ENCODE results near the gene ZNF76. TPM values are rescaled to one million over a fixed set of nuclear protein-coding genes. Genes with fewer than 3 reads are reported as not detected.

ZNF76 gene
- total RNA-seq, 2 experiments from 2014 or later, result 46.1 to 53.4 TPM

DNA sequence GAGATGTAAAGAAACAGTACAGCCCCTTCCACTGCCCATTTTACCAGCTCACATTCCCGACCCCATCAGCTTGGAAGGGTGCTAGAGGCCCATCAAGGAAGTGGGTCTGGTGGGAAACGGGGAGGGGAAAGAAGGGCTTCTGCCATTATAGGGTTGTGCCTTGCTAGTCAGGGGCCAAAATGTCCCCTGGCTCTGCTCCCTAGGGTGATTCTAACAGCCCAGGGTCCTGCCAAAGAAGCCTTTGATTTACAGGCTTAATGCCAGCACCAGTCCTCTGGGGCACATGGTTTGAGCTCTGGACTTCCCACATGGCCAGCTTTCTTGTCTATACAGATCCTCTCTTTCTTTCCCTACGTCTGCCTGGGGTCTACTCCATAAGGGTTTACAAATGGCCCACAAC lies 10.6 kb upstream of the ZNF76 start:
- H3K27me3 Mint-ChIP-seq, result no peaks in the 10 kb centered on the region

DNA sequence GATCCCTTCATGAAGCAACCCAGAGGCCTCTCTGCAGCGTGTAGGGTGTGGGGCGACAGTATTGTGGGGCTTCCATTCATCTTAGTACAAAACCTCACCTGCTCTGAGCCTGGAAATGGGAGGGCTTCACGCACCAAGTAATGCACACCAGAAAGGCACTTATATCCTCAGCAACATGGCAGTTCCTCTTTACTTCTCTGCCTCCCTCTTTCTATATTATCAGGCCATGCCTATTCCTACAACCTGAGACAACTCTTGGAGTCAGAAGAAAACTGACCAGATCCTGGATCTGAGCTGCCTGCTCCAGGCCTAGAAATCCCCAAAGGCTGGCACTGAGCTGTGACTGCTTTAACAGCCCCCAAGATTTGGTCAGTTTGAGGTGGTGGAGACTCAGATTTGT lies 7.6 kb upstream of the ZNF76 start:
- no peaks in the 10 kb centered on the region for H3K9me3 Mint-ChIP-seq
- POLR2A ChIA-PET, result no interaction called here
- ATAC-seq (ENCODE audit: poor library complexity), result no peak
- TF ChIP-seq, protein P1, sequence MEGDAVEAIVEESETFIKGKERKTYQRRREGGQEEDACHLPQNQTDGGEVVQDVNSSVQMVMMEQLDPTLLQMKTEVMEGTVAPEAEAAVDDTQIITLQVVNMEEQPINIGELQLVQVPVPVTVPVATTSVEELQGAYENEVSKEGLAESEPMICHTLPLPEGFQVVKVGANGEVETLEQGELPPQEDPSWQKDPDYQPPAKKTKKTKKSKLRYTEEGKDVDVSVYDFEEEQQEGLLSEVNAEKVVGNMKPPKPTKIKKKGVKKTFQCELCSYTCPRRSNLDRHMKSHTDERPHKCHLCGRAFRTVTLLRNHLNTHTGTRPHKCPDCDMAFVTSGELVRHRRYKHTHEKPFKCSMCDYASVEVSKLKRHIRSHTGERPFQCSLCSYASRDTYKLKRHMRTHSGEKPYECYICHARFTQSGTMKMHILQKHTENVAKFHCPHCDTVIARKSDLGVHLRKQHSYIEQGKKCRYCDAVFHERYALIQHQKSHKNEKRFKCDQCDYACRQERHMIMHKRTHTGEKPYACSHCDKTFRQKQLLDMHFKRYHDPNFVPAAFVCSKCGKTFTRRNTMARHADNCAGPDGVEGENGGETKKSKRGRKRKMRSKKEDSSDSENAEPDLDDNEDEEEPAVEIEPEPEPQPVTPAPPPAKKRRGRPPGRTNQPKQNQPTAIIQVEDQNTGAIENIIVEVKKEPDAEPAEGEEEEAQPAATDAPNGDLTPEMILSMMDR (IDR thresholded peaks at IDR 0.05), result no peak
- Histone ChIP-seq H3K36me3 (ENCODE audit: insufficient read depth, low read length) (no peaks in the 10 kb centered on the region), H3K27me3 (ENCODE audit: control insufficient read depth in 1 of 2, insufficient read depth in 2 of 2, low read length in 2 of 2) (no peaks in the 10 kb centered on the region), H3K4me1 (ENCODE audit: insufficient read depth, low read length) (no peaks in the 10 kb centered on the region), H3K9me3 (ENCODE audit: control insufficient read depth in 1 of 2, insufficient read depth in 1 of 2, low read length in 2 of 2) (no peaks in the 10 kb centered on the region), H3K27ac (ENCODE audit: low read depth in 1 of 2, low read length in 2 of 2) (no peak overlapping the region), H3K4me3 (ENCODE audit: low read length) (no peak overlapping the region)
- CTCF ChIA-PET, result no interaction called here
- H3K4me3 Mint-ChIP-seq, result no peak overlapping the region
- H3K27ac Mint-ChIP-seq, result no peak overlapping the region
- intact Hi-C loops (cut with DNase I, micrococcal nuclease), result loop anchor here in 1 of 2 experiments (10.0 kb wide), 1 partner anchor 367 kb away; the partner anchor contains the start of genes ANKS1A and TAF11
- no peaks in the 10 kb centered on the region for H3K27me3 Mint-ChIP-seq
- H3K4me1 Mint-ChIP-seq (ENCODE audit: low read depth), result peaks cover 11% of the 10 kb centered on the region
- DNase-seq, result no peak
- no peaks in the 10 kb centered on the region for H3K36me3 Mint-ChIP-seq (ENCODE audit: low read depth)

More for the DNA sequence above, 10.6 kb upstream of the ZNF76 start:
- ATAC-seq (ENCODE audit: poor library complexity) (no peak), DNase-seq (no peak)
- Histone ChIP-seq H3K27me3 (ENCODE audit: control insufficient read depth in 1 of 2, insufficient read depth in 2 of 2, low read length in 2 of 2) (no peaks in the 10 kb centered on the region), H3K4me3 (ENCODE audit: low read length) (no peak overlapping the region), H3K9me3 (ENCODE audit: control insufficient read depth in 1 of 2, insufficient read depth in 1 of 2, low read length in 2 of 2) (no peaks in the 10 kb centered on the region), H3K36me3 (ENCODE audit: insufficient read depth, low read length) (peaks cover 9% of the 10 kb centered on the region), H3K4me1 (ENCODE audit: insufficient read depth, low read length) (no peaks in the 10 kb centered on the region), H3K27ac (ENCODE audit: low read depth in 1 of 2, low read length in 2 of 2) (no peak overlapping the region)
- Mint-ChIP-seq H3K36me3 (ENCODE audit: low read depth) (no peaks in the 10 kb centered on the region), H3K4me3 (no peak overlapping the region), H3K27ac (no peak overlapping the region), H3K4me1 (ENCODE audit: low read depth) (peaks cover 10% of the 10 kb centered on the region), H3K9me3 (no peaks in the 10 kb centered on the region)
- ChIA-PET CTCF (no interaction called here), POLR2A (interaction anchor here (1.3 kb wide), 1 partner anchor 10 kb away, joined by 3 read pairs; the partner anchor contains the start of gene ZNF76)
- intact Hi-C loops (cut with DNase I, micrococcal nuclease), result no loop called here
- TF ChIP-seq, protein P1 (IDR thresholded peaks at IDR 0.05), result no peak

DNA sequence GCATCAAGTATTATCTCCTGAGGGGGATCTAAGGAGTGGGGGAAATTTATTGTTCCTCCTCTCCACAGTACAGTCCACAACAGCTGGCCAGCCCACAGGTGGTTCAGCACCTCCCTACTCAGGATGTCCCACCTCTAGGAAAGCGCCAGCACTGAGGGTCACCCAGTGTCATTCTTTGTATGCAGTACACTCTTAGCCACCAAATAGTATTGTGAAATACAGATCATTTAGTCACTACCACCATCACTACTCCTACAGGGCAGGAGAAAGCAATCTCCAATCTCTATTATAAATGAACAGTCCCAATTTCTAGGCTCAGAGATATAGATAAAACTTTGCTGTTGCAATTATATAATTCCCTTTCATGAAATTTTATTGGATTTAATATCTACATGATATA lies 6.3 kb upstream of the ZNF76 start:
- Mint-ChIP-seq H3K27ac (no peak overlapping the region), H3K9me3 (no peaks in the 10 kb centered on the region), H3K27me3 (no peaks in the 10 kb centered on the region), H3K36me3 (ENCODE audit: low read depth) (no peaks in the 10 kb centered on the region), H3K4me3 (no peak overlapping the region), H3K4me1 (ENCODE audit: low read depth) (peaks cover 11% of the 10 kb centered on the region)
- no peaks in the 10 kb centered on the region for H3K27me3 ChIP-seq (ENCODE audit: control insufficient read depth in 1 of 2, insufficient read depth in 2 of 2, low read length in 2 of 2)
- intact Hi-C loops (cut with DNase I, micrococcal nuclease), result loop anchor here in 1 of 2 experiments (10.0 kb wide), 1 partner anchor 368 kb away; the partner anchor contains the start of genes ANKS1A and TAF11
- H3K36me3 ChIP-seq (ENCODE audit: insufficient read depth, low read length), result no peaks in the 10 kb centered on the region
- H3K4me3 ChIP-seq (ENCODE audit: low read length), result no peak overlapping the region
- H3K4me1 ChIP-seq (ENCODE audit: insufficient read depth, low read length), result peaks cover 3% of the 10 kb centered on the region
- ATAC-seq (ENCODE audit: poor library complexity), result no peak
- TF ChIP-seq, protein P1 (IDR thresholded peaks at IDR 0.05), result no peak
- no peak for DNase-seq
- ChIA-PET POLR2A (no interaction called here), CTCF (no interaction called here)
- no peak overlapping the region for H3K27ac ChIP-seq (ENCODE audit: low read depth in 1 of 2, low read length in 2 of 2)
- no peaks in the 10 kb centered on the region for H3K9me3 ChIP-seq (ENCODE audit: control insufficient read depth in 1 of 2, insufficient read depth in 1 of 2, low read length in 2 of 2)

Measured in CD4-positive, alpha-beta T cell (primary cell).